Measurements from ENCODE around the gene MBL2. TPM values are rescaled to one million over a fixed set of nuclear protein-coding genes. Genes with fewer than 3 reads are reported as not detected.

MBL2 gene
- total RNA-seq, 1 donor from 2014 or later: not detected

DNA sequence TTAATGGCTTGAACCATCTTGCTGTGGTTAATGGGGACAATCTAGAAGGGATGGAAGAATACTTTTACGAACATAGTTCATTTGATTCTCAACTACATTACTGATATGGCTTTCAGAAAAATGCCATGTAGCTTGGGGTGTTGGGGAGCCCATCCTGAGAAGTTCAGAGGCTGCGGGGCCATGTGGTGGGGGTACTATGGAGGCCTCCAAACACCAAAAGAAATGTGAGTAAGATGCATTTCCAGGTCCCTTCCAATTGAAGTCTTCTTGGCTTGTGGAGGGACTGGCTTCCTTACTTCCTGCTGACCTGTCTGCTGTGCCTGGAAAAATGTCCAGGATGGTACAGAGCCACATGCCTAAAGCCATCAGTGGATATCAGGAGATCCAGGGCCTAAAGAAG, 1.6 kb upstream of the MBL2 start:
- DNase-seq (ENCODE audit: low read depth): no peak

DNA sequence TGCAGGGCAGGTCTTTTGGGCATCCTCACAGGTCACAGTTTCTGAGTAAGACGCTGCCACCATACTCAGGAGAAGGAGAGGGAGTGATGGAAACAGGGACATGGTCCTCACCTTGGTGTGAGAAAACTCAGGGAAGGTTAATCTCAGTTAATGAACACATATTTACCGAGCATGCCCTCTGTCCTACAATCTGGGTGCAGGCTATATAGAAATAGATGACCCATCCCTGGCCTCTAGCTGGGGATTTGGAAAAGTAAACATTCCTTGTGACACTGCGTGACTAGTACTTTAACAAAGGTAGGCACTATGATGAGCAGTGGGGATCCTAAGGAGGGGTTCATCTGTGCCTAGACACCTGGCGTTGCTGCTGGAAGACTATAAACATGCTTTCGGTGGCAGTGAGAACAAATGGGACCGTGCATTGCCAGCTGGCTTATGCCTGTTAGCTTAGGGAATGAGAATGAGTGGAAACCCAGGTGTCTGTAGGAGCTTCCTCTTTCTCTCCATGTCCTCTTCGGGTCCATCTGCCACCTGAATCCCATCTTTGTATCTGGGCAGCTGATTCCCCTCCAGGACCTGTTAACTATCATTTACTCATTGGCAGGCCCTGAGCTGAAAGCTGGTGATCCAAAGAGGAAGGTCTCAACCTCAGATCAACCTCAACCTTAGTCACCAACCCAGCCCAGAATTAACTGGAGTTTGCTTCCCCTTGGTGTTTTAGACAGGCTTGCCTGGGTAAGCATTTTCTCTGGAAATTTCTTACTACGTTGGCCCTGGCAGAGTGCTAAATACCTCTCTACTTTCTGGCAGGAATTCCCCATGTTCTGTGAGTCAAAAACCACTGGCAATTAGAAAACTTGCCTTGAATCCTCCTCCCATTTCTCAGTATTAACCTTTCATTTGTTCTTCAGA, 794 bp downstream of the MBL2 start:
- no peak for DNase-seq (ENCODE audit: low read depth)

DNA sequence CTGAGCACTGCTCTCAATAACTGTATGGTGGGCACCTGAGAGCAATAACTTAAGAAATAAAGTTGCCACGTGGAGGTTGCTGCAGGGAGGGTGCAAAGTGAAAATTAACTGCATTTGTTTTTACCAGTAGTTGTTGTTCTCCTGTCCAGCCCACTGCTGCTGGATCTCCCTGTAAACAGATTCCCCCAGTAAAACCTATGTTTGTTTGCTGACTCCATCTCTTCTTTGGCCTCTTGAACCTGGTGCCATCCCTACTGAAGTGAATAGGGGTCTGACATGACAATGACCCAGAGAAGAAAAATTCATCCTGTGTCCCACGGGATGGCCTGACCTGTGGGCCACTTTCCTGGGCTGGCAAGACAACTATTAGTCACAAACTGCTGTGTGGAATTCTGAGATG, 1.7 kb downstream of the MBL2 start:
- DNase-seq (ENCODE audit: low read depth): no peak

DNA sequence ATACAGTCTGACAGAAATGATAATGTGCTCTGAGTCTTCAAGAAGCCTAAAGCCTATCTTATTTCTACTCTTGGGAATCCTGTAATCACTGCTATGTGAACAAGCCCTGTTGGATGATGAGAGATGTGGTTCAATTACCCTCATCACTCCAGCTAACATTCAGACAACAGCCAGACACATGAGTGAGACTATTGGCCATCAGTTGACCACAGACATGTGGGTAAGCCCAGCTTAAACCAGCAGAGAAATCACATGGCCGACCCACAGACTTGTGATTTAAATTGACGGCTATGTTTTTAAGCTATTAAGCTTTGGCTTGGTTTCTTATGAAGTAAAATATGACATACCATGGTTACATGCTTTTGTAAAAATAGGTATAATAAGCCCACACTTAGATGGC, 2.6 kb downstream of the MBL2 start:
- peak; percentile 52 for DNase-seq (ENCODE audit: low read depth)

DNA sequence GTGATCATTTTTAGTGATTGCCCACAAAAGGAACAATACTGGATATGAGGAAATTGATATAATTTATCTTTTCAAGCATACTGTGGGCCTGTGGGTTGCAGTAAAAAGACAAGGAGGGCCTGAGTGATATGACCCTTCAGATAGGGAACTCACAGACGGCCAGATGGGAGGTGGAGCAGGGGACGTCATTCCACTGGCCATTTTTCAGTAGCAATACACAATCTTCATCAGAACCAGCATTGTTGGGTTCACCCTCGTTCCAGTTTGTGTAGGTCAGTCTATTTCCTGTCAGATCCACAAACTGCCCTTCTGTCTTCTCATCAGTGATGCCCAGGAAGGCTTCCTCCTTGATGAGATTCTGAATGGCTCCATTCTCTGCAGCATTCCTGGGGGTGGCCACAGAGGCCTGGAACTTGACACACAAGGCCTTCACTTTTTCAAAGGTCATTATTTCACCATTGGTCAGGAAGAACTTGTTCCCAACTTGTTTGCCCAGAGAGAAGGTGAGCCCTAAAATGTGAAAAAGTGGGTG, 4.5 kb downstream of the MBL2 start:
- no peak for DNase-seq (ENCODE audit: low read depth)

DNA sequence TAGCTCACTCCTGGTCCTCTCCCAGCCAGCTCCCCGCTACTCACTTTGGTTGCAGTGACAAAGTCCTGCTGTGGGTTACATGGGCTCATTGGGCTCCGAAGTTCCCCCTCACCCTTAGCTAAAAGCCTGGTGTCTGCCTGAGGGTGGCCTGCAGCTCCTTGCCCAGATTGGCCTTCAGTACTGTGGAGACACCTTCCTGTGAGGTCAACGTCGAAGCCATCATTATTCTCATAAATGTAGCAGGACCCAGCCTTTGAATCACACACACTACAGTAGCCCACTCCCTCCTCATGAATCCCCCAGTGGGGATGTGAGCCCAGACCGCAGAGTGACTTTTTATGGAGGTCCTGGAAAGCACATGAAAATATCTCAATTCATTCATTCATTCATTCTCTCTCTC, 10.5 kb downstream of the MBL2 start:
- DNase-seq (ENCODE audit: low read depth): no peak

DNA sequence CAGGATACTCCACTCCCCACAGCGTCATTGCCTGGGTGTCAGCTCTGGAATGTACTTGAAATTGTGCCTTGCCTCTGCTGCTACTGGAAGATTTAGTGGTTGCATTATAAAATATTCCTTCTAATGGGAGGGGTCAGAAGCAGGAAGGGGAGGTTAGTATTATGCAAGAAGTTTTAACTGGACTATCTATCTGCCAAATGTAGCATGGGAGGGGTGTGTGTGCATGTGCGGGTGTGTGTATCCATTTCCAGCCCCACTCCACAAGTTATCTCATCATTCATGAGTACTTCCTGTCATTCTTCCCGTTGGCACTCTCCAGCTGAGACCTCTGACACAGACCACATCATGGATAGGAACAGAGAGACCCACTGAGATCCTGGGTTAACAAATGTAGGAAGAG, 13.4 kb downstream of the MBL2 start:
- no peak for DNase-seq (ENCODE audit: low read depth)

DNA sequence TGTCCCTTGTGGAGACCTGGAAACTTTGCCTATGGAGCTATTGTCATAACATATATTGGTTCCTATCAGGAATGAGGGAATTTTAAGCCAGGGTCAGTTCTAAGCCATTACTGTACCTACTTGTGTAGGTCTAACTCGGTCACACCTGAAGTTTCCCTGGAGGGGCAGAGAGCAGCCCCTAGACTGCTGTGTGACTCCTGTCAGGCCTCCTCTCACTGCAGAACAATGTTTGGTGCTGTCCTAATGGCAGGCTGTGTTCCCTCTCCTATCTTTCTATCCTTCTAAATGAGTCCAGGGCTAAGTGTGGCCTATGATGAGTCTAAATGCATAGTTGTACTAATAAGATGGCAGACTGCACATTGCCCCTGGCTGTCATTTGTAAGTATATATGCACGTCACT, 14.2 kb downstream of the MBL2 start:
- no peak for DNase-seq (ENCODE audit: low read depth)

DNA sequence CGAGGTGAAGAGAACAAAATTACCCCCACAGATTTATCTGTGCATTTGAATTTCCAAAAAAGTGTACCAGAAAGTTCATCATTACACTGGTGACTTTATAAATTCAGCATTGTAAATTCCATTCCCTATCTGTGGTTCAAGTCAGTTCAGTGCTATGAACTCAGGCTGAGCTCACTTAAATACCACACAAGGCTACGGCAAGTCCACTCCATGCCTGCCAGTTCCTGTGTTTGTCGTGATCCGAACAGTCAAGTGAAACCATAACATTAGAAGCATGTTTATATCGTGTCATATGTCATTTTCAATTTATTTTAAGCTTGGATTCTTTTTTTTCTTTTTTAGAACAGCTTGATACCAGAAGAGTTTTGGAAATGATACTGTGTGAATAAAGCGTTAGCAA, 14.8 kb downstream of the MBL2 start:
- no peak for DNase-seq (ENCODE audit: low read depth)

DNA sequence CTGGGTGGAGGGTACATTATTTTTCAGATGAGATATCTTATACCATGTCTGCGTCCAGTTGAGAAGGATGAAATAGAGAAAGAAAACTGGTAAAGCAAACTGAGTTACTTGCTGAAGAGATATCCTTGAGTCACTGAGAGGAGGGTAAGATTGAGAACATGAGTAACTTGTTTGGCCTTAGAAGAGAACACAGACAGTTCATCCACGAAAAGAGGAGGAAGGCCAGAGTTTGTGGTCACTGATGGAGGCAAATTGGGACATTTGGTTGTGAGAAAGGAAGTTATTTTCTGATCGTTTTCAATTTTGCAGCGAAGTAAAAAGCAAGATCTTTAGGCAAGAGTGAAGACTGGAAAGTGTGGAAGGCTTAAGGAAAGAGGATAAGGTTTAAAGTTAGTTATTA, 15.6 kb downstream of the MBL2 start:
- DNase-seq (ENCODE audit: low read depth): no peak

DNA sequence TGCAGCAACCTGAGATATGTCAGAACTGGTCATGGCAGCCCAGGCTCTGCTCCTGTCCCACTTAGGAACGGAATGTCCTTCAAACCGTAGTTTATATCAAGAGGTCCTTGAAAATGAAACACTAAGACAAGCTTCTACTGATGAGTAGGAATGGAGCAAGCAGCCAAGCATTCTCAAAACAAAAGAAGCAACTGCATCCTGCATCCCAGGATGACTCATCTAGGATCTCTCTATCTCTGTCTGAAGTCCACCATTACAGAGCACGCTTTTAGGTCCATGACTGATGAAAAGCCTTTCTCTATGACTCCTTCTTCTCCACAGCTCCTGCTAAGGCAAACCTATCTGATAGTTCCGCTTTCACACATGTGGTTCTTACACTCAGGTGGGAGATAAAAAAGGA, 16.3 kb downstream of the MBL2 start:
- no peak for DNase-seq (ENCODE audit: low read depth)

DNA sequence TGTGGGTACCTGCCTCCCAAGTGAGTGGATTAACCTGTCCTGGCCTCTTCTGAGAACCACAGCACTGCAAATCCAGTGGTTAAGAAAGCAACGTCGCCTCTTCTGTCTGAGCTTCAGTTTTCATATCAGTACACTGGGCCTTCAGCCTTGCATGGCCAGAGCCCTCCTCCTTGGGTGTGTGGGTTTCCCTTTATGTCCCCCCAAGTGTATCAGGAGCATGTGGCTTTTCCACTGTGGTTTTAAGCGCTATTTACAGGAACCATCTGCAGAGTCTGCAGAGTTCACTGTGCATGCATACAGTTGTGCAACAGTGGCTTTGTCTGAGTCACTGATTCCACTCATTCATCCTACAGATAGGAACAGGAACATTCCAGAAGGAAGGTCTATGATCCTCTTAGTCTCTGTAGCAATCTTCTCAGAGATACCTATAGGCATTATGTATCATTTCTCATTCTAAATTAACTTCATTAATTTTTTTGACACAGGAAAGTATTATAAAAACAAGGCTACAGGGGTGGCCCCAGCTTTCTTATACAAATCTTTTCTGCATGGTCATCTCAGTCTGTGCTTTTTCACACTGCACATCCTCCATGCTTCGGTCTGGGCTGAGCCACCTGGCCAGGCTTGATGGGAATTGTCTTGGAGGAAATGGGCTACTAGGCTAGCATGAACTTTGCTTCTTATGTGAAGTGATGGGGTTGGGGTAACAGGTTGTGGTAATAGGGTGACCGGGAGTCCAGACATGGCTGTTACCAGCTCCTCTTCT, 17.1 kb downstream of the MBL2 start:
- DNase-seq (ENCODE audit: low read depth): peak; percentile 63

DNA sequence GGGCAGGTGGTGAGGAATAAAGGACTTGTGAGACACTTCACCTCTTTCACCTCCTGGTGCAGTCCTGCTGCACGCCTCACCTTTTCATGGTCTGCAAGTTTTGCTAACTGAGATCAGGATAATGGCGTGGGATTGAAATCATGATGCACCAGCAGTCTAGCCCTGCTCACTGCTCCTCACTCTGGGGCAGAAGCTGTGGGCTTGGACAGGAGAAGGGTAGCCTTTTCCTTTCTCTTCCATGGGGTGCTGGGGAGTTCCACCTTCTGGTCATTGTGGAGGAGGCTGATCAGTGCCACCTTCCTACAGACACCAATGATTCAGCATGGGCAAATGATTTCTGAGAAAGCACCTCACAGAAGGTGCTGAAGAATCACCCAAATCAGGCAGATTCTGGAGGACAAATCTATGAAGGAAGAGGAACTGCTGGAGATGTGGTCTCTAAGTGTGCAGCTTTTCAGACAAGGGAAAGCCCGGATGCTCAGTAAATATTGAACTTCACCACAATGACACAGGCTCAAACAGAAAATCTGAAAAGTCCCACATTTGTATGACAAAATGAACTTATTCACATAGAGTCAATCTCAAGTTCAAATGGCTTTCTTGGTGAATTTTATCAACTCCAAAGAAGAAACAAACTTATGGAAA, 19.7 kb downstream of the MBL2 start:
- no peak for DNase-seq (ENCODE audit: low read depth)

DNA sequence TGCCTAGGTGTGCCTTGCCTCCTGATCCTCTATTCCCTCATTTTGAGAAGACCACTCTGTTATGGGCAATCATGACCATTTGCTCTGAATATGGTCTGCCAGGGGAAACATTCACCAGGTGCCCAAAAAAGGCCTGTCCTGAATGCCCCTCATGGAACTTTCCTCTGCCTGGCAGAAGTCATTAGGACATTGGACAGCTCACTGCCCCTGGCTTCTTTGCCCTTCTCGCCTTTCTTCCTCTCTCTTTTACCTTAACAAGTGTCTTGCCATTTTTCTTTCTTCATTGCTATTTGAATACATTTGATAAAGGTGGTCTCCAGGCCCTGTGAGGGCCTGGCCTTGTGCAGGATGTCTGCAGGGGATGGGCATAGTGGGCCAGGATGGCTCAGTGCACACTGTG, 20.3 kb downstream of the MBL2 start:
- DNase-seq (ENCODE audit: low read depth): no peak

DNA sequence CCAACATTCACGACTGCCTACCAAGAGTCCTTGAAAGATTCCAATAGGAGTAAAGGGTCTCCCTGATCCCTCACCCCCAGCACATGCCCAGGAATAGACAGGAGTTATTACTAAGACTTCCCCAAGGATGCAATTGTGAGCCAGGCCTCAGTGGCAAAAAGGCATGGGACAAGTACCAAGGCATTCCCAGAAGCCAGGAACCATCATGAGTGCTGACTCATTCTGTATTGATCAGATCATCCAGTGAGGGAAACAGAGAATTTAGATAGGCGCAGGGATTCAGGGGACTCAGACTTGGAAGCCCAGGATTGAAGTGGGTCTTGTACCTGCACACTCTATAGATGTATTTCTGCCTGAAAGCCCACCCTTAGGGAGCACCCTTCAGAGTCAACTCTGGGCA, 21.2 kb downstream of the MBL2 start:
- DNase-seq (ENCODE audit: low read depth): no peak

DNA sequence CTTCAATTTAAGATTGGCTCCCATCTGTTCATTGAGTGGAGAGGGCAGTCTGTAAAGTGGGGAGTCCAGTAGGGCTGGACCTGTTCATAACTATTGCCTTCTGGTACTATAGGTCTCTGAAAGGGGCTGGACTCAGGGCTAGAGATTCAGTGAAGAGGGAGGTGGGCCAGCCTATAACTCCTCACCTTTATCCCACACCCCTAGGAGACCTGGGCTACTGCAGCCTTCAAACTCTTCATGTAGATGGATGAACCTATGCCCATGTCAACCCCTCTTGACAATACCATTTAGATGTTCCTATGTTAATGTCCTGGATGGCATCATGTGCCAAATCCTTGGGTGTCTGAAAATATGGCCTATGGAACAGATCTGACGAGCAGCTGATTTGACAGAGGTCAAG, 22.0 kb downstream of the MBL2 start:
- DNase-seq (ENCODE audit: low read depth): no peak

DNA sequence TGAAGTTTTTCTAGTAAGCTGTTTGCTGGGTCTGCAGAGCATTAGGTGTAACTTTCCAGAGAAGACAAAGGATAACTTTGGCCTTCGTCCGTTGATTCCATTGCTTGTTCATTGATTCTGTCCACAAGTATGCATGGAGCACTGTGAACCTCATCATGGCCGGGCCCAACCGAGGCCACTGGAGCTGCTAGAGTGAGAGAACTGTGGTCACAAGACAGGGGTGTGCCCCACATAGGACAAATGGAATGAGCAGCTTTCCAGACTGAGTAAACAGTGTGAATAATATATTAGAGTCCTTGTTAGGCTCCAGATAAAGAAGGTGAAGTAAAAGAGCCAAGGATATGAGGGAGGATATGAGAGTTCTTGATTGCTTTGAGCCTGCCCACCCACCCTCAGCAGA, 24.9 kb downstream of the MBL2 start:
- DNase-seq (ENCODE audit: low read depth): no peak

DNA sequence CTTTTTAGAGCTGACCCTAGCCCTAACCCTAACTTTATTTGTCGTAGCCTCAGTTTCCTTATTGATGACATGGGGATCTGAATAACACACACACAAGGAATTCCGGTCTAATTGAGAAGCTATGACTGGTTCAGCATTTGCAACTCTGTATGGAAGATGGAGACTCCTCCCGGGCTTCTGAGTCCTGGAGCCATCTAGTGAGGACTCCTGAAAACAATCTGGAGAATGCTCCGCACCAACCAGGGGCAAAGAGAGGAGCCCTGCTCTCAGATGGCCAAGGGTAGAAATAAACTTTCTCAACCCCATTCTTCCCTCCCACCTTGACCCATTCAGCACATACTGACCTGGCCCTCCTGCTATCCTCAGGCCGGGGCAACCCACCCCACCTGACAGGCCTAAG, 26.4 kb downstream of the MBL2 start:
- no peak for DNase-seq (ENCODE audit: low read depth)

DNA sequence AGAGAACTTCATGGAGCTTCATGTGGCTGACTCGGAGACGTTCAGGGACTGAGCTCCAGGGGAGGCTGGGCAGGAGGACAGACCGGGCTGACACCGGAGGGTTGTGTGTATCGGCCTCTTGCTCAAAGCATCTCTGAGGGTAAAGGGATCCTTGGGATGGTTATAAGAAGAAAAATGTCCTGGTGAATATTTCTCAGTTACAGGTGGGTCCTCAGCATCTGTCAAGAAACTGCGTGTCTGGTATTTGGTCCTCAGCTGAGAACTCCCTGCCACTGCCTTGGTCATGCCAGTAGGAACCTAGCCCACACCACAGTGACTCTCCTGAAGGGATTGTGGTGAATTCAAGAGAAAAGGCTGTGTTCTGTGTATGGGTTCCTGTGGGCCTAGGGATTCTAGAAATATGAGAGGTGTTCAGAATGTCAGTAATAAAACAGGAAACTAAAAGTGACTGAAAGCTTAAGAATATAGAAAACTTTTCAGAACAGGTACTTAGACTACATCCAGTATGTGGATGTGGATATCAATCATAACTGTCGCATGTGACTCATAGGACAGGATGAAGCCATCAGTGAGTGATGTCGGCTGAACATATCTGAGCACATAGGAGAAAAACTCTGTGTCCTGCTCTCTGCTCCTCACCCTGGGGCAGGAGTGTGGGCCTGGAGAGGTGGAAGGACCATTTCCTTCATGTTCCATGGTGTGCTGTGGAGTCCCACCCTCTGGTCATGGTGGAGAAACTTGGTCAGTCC, 28.4 kb downstream of the MBL2 start:
- no peak for DNase-seq (ENCODE audit: low read depth)

DNA sequence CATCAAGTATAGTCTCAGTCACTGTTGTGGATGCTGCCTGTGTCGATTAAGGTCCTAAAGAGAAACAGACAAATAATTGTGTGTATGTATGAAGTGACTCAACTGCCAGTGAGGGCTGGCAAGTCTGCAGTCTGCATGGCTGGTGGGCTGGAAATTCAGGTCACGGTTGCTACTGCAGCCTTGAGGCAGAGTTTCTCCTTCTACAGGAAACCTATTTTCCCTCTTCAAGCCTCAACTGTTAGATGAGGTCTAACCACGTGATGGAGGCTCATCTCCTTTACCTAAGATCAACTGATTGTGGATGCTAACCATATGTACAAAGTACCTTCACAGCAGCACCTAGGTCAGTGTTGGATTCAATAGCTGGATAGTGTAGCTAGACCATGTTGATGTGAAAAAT, 29.9 kb downstream of the MBL2 start:
- no peak for DNase-seq (ENCODE audit: low read depth)

DNA sequence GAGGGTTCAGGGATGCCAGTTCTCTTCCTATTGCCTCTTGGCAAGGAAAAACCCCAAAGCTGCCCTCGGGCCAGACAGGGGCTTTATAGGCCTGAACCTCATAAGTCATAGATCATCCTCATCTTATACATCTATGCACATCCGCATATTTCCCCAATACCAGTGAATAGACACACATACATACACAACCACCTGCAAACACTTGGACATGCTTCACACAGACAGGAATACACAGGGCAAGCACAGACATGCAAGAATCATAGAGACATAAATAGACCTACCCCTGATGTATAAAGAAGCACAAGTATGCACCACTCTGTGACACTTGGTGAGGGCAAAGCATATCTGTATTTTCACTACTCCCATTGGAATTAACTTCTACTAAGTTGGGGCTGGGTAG, 30.7 kb downstream of the MBL2 start:
- no peak for DNase-seq (ENCODE audit: low read depth)
